HAP-1 (cell line): Measurements from ENCODE around the gene CXCR2.
"Not testable (repeated sequence)": the region's sequence is repeated elsewhere in the genome, so short reads cannot be mapped to it uniquely, and the experiment has no call there.

Experiments
- DNase-seq, 2 experiments: peaks; one replicate each; pipeline ENCODE4 v3.0.0-alpha.2; 2016 to 2020; ENCODE audit warnings: low spot score in 2 of 2
- H3K27me3 ChIP-seq: fragments of 250-450 bp; sonication (Bioruptor Pico); 2 replicates; pipeline ENCODE4 v1.5.1; 2020; ENCODE audit warnings: low read depth, mild to moderate bottlenecking, moderate library complexity
- H3K36me3 ChIP-seq: fragments of 250-450 bp; sonication (Bioruptor Pico); replicated peaks from 2 replicates; pipeline ENCODE4 v1.5.1; 2020; ENCODE audit warnings: mild to moderate bottlenecking
- H3K4me1 ChIP-seq: fragments of 250-450 bp; sonication (Bioruptor Pico); 2 replicates; pipeline ENCODE4 v1.5.1; 2020; ENCODE audit warnings: mild to moderate bottlenecking
- H3K4me3 ChIP-seq: fragments of 250-450 bp; sonication (Bioruptor Pico); 2 replicates; pipeline ENCODE4 v1.5.1; 2020; ENCODE audit warnings: mild to moderate bottlenecking, moderate library complexity
- H3K9me3 ChIP-seq: fragments of 250-450 bp; sonication (Bioruptor Pico); 2 replicates; pipeline ENCODE4 v1.5.1; 2020; ENCODE audit warnings: mild to moderate bottlenecking, moderate library complexity
- in situ Hi-C: fragments of 300-500 bp; cut with MboI; formaldehyde crosslinking; loops from 3 replicates; pipeline ENCODE4 v1.14.3; 2020; ENCODE audit warnings: low sequenced_read_pairs, inconsistent platforms, mixed read lengths

CXCR2 gene

DNA sequence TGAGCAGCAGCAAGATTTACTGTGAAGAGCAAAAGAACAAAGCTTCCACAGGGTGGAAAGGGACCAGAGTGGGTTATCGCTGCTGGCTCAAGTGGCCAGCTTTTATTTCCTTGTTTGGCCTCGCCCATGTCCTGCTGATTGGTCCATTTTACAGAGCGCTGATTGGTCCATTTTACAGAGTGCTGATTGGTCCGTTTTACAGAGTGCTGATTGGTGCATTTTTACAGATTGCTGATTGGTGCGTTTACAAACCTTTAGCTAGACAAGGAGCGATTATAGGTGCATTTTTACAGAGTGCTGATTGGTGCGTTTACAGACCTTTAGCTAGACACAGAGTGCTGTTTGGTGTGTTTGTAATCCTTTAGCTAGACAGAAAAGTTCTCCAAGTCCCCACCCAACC is 17.0 kb upstream of the CXCR2 start:
- in situ Hi-C loops, H3K4me1 ChIP-seq, H3K9me3 ChIP-seq, H3K27me3 ChIP-seq, H3K36me3 ChIP-seq, DNase-seq, H3K4me3 ChIP-seq: not testable (repeated sequence)

DNA sequence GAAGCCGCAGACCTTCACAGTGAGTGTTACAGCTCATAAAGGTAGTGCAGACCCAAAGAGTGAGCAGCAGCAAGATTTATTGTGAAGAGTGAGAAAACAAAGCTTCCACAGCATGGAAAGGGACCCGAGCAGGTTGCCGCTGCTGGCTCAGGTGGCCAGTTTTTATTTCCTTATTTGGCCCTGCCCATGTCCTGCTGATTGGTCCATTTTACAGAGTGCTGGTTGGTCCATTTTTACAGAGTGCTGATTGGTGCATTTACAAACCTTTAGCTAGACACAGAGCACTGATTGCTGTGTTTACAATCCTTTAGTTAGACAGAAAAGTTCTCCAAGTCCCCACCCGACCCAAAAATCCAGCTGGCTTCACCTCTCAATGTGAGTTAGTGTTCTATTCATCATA is 4.0 kb upstream of the CXCR2 start:
- H3K27me3 ChIP-seq, H3K36me3 ChIP-seq, DNase-seq, H3K9me3 ChIP-seq, in situ Hi-C loops, H3K4me1 ChIP-seq, H3K4me3 ChIP-seq: not testable (repeated sequence)

DNA sequence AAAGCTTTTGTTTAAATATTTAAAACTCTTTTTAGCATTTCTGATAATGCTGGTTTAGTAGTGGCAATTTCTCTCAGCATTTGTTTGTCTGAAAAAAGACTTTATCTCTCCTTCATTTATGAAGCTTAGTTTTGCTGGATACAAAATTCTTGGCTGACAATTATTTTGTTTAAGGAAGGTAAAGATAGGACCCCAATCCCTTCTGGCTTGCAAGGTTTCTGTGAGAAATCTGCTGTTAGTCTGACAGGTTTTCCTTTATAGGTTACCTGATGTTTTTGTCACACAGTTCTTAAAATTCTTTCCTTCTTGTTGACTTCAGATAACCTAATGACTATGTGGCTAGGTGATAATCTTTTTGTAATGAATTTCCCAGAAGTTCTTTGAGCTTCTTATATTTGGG is 3.5 kb upstream of the CXCR2 start:
- H3K4me3 ChIP-seq, H3K36me3 ChIP-seq, in situ Hi-C loops, H3K9me3 ChIP-seq, H3K27me3 ChIP-seq, DNase-seq, H3K4me1 ChIP-seq: not testable (repeated sequence)

GRCh38 chr2:218123986-218124385 is 1.8 kb upstream of the CXCR2 start:
- no peaks in the 10 kb centered on the region for H3K36me3 ChIP-seq

DNA sequence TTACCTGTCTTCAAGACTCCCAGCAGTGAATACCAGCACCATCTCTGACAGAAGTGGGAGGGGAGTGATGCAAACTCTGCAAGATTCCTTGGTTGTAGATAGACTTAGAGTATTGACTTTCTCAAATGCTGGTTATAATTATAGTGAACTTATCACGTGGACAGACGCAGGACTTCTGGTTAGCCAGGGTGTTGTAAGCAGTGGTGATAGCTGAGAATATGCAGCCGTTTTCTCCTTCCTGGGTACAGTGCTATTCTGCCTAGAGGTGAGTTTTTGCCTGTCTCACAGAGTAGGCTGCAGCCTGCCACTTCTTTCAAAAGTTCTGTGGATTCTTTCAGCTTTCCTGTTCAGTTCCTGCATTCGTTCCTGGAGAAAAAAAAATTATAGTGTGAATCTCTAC is 733 bp upstream of the CXCR2 start:
- in situ Hi-C loops, result no loop called here
- H3K27me3 ChIP-seq, result peaks cover 2% of the 10 kb centered on the region; the same call in 1 of the 2 replicates
- H3K36me3 ChIP-seq, result no peaks in the 10 kb centered on the region
- no peaks in the 10 kb centered on the region for H3K9me3 ChIP-seq
- H3K4me1 ChIP-seq, result no peaks in the 10 kb centered on the region
- DNase-seq, result no peak
- H3K4me3 ChIP-seq, result no peak overlapping the region

More at GRCh38 chr2:218123986-218124385, 1.8 kb upstream of the CXCR2 start:
- no peaks in the 10 kb centered on the region for H3K4me1 ChIP-seq
- H3K9me3 ChIP-seq, result no peaks in the 10 kb centered on the region
- no peak for DNase-seq
- in situ Hi-C loops, result no loop called here
- H3K4me3 ChIP-seq, result no peak overlapping the region
- H3K27me3 ChIP-seq, result peaks cover 2% of the 10 kb centered on the region; the same call in 1 of the 2 replicates

GRCh38 chr2:218127929-218128455 is 2.2 kb downstream of the CXCR2 start:
- Histone ChIP-seq H3K4me3 (no peak overlapping the region), H3K36me3 (no peaks in the 10 kb centered on the region), H3K27me3 (peaks cover 2% of the 10 kb centered on the region; the same call in 1 of the 2 replicates), H3K4me1 (no peaks in the 10 kb centered on the region), H3K9me3 (no peaks in the 10 kb centered on the region)
- no peak for DNase-seq
- in situ Hi-C loops, result no loop called here

GRCh38 chr2:218128781-218129457 is 3.1 kb downstream of the CXCR2 start:
- H3K4me1 ChIP-seq, result no peaks in the 10 kb centered on the region
- DNase-seq, result no peak
- H3K36me3 ChIP-seq, result no peaks in the 10 kb centered on the region
- no peak overlapping the region for H3K4me3 ChIP-seq
- H3K9me3 ChIP-seq, result no peaks in the 10 kb centered on the region
- peaks cover 2% of the 10 kb centered on the region; the same call in 1 of the 2 replicates for H3K27me3 ChIP-seq
- in situ Hi-C loops, result no loop called here

GRCh38 chr2:218129458-218130135 is 3.8 kb downstream of the CXCR2 start:
- H3K9me3 ChIP-seq, result no peaks in the 10 kb centered on the region
- in situ Hi-C loops, result no loop called here
- no peaks in the 10 kb centered on the region for H3K4me1 ChIP-seq
- H3K4me3 ChIP-seq, result no peak overlapping the region
- H3K27me3 ChIP-seq, result peaks cover 2% of the 10 kb centered on the region; the same call in 1 of the 2 replicates
- DNase-seq, result no peak
- H3K36me3 ChIP-seq, result no peaks in the 10 kb centered on the region

DNA sequence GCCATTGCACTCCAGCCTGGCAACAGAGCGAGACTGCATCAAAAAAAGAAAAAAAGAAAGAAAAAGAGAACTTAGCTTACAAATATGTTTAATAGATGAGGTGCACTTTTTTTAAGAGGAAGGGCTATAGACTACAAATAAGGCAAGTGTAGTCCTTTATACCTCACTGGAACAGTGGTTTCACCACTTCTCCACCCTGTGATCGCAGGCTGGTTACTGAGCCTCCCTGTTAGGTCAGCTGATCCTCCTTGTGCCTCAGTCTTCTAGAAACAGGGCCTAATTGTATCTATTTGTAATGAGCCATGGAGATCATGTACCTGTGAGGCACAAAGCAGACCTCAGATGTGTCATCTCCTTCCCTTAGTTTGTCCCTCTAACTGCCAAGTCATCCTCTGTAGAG is 4.5 kb downstream of the CXCR2 start:
- peaks cover 2% of the 10 kb centered on the region; the same call in 1 of the 2 replicates for H3K27me3 ChIP-seq
- H3K4me3 ChIP-seq, result no peak overlapping the region
- in situ Hi-C loops, result no loop called here
- no peaks in the 10 kb centered on the region for H3K9me3 ChIP-seq
- no peak for DNase-seq
- H3K4me1 ChIP-seq, result no peaks in the 10 kb centered on the region
- H3K36me3 ChIP-seq, result no peaks in the 10 kb centered on the region

GRCh38 chr2:218130822-218131221 is 5.0 kb downstream of the CXCR2 start:
- H3K36me3 ChIP-seq, result no peaks in the 10 kb centered on the region
- H3K27me3 ChIP-seq, result peaks cover 2% of the 10 kb centered on the region; the same call in 1 of the 2 replicates
- H3K9me3 ChIP-seq, result no peaks in the 10 kb centered on the region
- in situ Hi-C loops, result no loop called here
- DNase-seq, result no peak
- H3K4me1 ChIP-seq, result no peaks in the 10 kb centered on the region
- H3K4me3 ChIP-seq, result no peak overlapping the region

DNA sequence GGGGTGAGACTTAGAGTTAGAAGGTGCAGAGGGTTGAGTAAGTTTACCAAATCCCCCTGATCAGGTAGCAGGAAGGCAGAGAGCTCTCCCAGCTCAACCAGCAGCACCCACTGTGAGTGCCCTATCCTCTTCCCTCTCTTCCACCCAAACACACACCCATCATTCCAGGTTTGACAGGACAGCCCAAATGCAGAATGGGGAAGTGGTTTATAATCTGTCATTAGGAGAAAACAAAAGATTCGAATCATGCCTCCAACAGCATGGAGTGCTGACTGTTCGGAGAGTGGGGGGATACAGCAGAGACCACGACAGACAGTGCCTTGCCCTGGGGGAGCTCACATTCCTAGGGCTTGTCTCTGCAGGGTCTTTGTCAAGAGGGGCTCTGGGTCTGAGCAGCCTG is 11.7 kb downstream of the CXCR2 start:
- peaks cover 9% of the 10 kb centered on the region; the same call in 1 of the 2 replicates for H3K27me3 ChIP-seq
- H3K4me1 ChIP-seq, result no peaks in the 10 kb centered on the region
- H3K36me3 ChIP-seq, result no peaks in the 10 kb centered on the region
- in situ Hi-C loops, result no loop called here
- H3K4me3 ChIP-seq, result no peak overlapping the region
- no peak for DNase-seq
- no peaks in the 10 kb centered on the region for H3K9me3 ChIP-seq

DNA sequence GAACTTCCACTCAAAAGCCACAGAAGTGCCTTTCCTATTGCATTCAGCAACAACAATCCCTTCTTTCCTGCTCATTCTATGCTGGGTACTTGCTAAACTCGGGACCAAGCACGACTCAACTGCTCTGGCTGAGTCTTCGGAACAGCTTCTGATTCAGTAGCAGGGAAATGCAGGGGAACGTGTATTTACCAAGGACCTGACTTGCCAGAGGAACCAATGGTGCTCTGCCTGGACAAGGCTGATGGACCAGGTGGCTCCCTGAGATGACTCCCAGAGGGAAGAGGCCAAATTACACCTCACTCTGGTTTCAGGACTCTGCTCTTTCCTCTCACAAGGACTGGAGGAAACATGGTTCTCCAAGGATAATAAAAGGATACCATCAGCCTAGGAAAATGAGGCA is 12.2 kb downstream of the CXCR2 start:
- Histone ChIP-seq H3K27me3 (peaks cover 9% of the 10 kb centered on the region; the same call in 1 of the 2 replicates), H3K4me1 (no peaks in the 10 kb centered on the region), H3K36me3 (no peaks in the 10 kb centered on the region), H3K9me3 (no peaks in the 10 kb centered on the region), H3K4me3 (no peak overlapping the region)
- DNase-seq, result no peak
- in situ Hi-C loops, result no loop called here

DNA sequence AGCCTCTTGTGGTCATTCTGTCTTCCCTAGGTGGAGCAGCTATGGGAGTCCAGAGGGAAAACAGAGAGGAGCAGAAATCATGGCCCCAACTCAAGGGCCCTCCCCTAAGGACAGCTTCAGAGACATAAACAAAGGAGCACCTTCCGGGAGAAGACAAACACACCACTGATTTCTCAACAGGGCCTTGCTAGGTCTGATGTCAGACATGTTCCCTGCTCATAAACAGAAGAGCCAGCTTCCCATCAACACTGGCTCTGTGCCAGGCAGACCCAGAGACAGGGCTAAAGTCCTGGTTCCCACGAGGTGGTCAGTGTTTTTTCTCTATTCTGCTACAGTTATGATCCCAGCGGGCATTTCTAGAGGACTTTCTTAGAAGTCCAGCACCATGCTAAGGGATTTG is 19.3 kb downstream of the CXCR2 start:
- Histone ChIP-seq H3K4me1 (no peaks in the 10 kb centered on the region), H3K27me3 (peaks cover 9% of the 10 kb centered on the region), H3K9me3 (no peaks in the 10 kb centered on the region), H3K36me3 (no peaks in the 10 kb centered on the region), H3K4me3 (no peak overlapping the region)
- in situ Hi-C loops, result no loop called here
- no peak for DNase-seq

DNA sequence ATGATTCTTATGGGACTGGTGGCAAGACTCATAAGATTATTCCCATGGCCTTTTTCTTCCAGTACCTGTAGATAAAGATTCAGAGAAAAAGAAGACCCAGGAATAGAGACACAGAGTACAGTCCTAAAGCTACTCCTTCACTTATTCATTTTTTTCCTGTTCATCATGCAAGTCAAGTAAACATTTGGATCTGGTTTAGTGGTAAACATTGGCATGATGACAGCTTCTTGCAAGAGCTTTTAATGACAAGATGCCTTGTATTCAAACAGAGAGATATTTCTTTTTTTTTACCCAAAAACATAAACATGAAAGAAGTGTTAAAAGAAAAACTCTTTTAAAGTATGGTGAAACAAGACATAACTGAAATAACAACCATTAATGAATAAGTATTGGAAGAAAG is 20.2 kb downstream of the CXCR2 start:
- H3K36me3 ChIP-seq, result no peaks in the 10 kb centered on the region
- in situ Hi-C loops, result no loop called here
- H3K9me3 ChIP-seq, result no peaks in the 10 kb centered on the region
- no peak for DNase-seq
- H3K4me1 ChIP-seq, result no peaks in the 10 kb centered on the region
- H3K4me3 ChIP-seq, result no peak overlapping the region
- H3K27me3 ChIP-seq, result peaks cover 1% of the 10 kb centered on the region; the same call in 1 of the 2 replicates
